Measurements from ENCODE around the gene DAAM2. TPM values are rescaled to one million over a fixed set of nuclear protein-coding genes. Genes with fewer than 3 reads are reported as not detected.

Gene DAAM2
- total and polyA plus RNA-seq, 2 donors from 2014 or later, result 6.9 to 19.8 TPM

DNA sequence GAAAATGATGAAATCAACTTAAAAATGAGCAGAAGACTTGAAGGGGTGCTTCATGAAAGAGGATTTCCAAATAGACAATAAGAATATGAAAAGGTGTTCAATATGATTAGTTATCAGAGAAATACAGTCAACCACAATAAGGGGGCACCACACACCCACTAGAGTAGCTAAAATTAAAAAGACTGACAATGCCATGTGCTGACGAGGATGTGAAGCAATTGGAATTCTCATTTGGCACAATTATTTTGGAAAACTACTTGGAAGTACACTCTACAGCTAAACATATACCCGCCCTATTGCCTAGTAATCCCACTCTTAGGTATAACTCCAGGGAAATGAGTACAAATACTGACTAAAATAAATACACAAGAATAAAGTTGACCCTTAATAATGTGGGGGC, 97.1 kb downstream of the DAAM2 start:
- Histone ChIP-seq H3K36me3 (ENCODE audit: control insufficient read depth in 2 of 3, insufficient read depth in 3 of 3, low read length in 3 of 3) (no peaks in the 10 kb centered on the region), H3K27ac (ENCODE audit: low read depth in 2 of 2, low read length in 2 of 2) (no peak overlapping the region), H3K27me3 (ENCODE audit: control insufficient read depth, insufficient read depth, low read length) (no peaks in the 10 kb centered on the region), H3K4me1 (ENCODE audit: control insufficient read depth in 2 of 3, insufficient read depth in 2 of 3, low read depth in 1 of 3, low read length in 3 of 3) (peaks cover 0 to 2% (median 0%) of the 10 kb centered on the region in 3 donors), H3K9me3 (ENCODE audit: control insufficient read depth in 2 of 3, insufficient read depth in 1 of 3, low read length in 3 of 3) (no peaks in the 10 kb centered on the region), H3K4me3 (ENCODE audit: low read length in 3 of 3) (no peak overlapping the region), H3K9ac (ENCODE audit: low read length in 3 of 3) (no peak overlapping the region)
- DNase-seq, result no peak
- FAIRE-seq, result no peak
- intact Hi-C loops (cut with DNase I), result no loop called here
- TF ChIP-seq, protein P1, sequence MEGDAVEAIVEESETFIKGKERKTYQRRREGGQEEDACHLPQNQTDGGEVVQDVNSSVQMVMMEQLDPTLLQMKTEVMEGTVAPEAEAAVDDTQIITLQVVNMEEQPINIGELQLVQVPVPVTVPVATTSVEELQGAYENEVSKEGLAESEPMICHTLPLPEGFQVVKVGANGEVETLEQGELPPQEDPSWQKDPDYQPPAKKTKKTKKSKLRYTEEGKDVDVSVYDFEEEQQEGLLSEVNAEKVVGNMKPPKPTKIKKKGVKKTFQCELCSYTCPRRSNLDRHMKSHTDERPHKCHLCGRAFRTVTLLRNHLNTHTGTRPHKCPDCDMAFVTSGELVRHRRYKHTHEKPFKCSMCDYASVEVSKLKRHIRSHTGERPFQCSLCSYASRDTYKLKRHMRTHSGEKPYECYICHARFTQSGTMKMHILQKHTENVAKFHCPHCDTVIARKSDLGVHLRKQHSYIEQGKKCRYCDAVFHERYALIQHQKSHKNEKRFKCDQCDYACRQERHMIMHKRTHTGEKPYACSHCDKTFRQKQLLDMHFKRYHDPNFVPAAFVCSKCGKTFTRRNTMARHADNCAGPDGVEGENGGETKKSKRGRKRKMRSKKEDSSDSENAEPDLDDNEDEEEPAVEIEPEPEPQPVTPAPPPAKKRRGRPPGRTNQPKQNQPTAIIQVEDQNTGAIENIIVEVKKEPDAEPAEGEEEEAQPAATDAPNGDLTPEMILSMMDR (IDR thresholded peaks at IDR 0.05; ENCODE audit: borderline replicate concordance, extremely low read depth, insufficient read depth), result no peak

DNA sequence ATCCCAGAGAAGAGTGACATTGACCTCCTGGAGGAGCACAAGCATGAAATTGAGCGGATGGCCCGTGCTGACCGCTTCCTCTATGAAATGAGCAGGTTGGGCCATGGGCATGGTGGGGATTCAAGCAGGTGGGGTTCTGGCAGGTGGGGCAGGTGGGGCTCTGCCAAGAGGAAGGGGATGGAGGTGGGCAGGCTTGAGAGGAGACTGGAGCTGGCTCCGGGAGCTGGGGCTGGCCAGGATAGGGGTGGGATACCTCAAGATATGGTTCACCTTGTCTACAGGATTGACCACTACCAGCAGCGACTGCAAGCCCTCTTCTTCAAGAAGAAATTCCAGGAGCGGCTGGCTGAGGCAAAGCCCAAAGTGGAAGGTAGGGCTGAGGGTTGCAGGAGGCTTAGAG, 99.2 kb downstream of the DAAM2 start:
- no peak for FAIRE-seq
- intact Hi-C loops (cut with DNase I), result no loop called here
- Histone ChIP-seq H3K9me3 (ENCODE audit: control insufficient read depth in 2 of 3, insufficient read depth in 1 of 3, low read length in 3 of 3) (no peaks in the 10 kb centered on the region), H3K4me1 (ENCODE audit: control insufficient read depth in 2 of 3, insufficient read depth in 2 of 3, low read depth in 1 of 3, low read length in 3 of 3) (peaks cover 0 to 2% (median 0%) of the 10 kb centered on the region in 3 donors), H3K4me3 (ENCODE audit: low read length in 3 of 3) (no peak overlapping the region), H3K36me3 (ENCODE audit: control insufficient read depth in 2 of 3, insufficient read depth in 3 of 3, low read length in 3 of 3) (no peaks in the 10 kb centered on the region), H3K27ac (ENCODE audit: low read depth in 2 of 2, low read length in 2 of 2) (no peak overlapping the region), H3K27me3 (ENCODE audit: control insufficient read depth, insufficient read depth, low read length) (no peaks in the 10 kb centered on the region), H3K9ac (ENCODE audit: low read length in 3 of 3) (no peak overlapping the region)
- no peak for DNase-seq
- TF ChIP-seq, protein P1 (IDR thresholded peaks at IDR 0.05; ENCODE audit: borderline replicate concordance, extremely low read depth, insufficient read depth), result no peak

DNA sequence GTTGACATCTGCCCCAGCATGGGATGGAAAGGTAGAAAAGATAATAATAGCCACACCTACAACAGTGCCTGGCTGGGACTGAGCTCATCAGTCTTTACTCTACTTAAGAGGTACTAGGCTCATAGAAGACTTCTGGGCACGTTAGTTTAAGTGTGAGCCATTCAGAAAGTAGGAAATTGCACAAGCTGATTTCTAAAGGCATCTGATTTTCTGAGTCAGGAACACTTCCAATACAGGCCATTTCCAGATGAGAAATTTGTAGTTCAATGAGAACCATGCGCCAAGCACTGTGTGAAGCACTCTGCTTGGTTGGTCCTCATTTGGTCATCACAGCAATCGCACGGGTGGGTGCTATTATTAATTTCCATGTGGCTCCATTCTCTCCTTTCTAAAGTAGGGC, 99.8 kb downstream of the DAAM2 start:
- FAIRE-seq, result no peak
- H3K4me3 ChIP-seq (ENCODE audit: low read length in 3 of 3), result no peak overlapping the region
- intact Hi-C loops (cut with DNase I), result no loop called here
- H3K4me1 ChIP-seq (ENCODE audit: control insufficient read depth in 2 of 3, insufficient read depth in 2 of 3, low read depth in 1 of 3, low read length in 3 of 3), result peaks cover 0 to 2% (median 0%) of the 10 kb centered on the region in 3 donors
- no peak overlapping the region for H3K9ac ChIP-seq (ENCODE audit: low read length in 3 of 3)
- no peaks in the 10 kb centered on the region for H3K27me3 ChIP-seq (ENCODE audit: control insufficient read depth, insufficient read depth, low read length)
- DNase-seq, result no peak
- no peak overlapping the region for H3K27ac ChIP-seq (ENCODE audit: low read depth in 2 of 2, low read length in 2 of 2)
- H3K36me3 ChIP-seq (ENCODE audit: control insufficient read depth in 2 of 3, insufficient read depth in 3 of 3, low read length in 3 of 3), result no peaks in the 10 kb centered on the region
- no peaks in the 10 kb centered on the region for H3K9me3 ChIP-seq (ENCODE audit: control insufficient read depth in 2 of 3, insufficient read depth in 1 of 3, low read length in 3 of 3)
- TF ChIP-seq, protein P1 (IDR thresholded peaks at IDR 0.05; ENCODE audit: borderline replicate concordance, extremely low read depth, insufficient read depth), result no peak

All from kidney (tissue), 14 donors.